Measurements from ENCODE around the gene ITGB3BP. TPM values are rescaled to one million over a fixed set of nuclear protein-coding genes. Genes with fewer than 3 reads are reported as not detected.

Gene ITGB3BP
- total and polyA plus RNA-seq, 2 of the 8 experiments (the other 6 are each of a cell fraction or from before 2014, with no cell fraction given): 17.6 to 49.1 TPM

DNA sequence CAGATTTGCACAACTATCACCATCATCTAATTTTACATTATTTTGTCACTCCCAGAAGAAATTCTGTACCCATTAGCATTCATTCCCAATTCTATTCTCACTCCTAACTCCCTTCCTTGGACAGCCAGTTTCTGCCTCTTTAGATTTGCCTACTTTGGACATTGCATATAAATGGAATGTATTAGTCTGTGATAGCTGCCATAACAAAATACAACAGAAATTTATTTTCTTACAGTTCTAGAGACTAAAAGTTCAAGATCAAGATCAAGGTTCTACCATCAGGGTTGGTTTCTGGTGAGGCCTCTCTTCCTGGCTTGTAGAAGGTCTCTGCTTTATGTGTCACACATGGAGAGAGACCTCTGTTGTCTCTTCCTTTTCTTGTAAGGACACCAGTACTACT lies 93.7 kb downstream of the ITGB3BP start:
- FAIRE-seq: no peak
- no peak overlapping the region for H3K4me3 ChIP-seq (ENCODE audit: extremely low read depth in 1 of 4, insufficient read depth in 2 of 4, low read depth in 3 of 4, low read length in 4 of 4)

More for the DNA sequence above, 93.7 kb downstream of the ITGB3BP start:
- no peaks in the 10 kb centered on the region for H3K4me1 ChIP-seq (replicated peaks in 1 of 4; ENCODE audit: control insufficient read depth in 3 of 4, insufficient read depth in 4 of 4, low read length in 3 of 4)
- H3K56ac ChIP-seq (replicated peaks; ENCODE audit: insufficient read length, low read depth, low read length): no peak overlapping the region
- no peaks in the 10 kb centered on the region; a peak in 2 of 8 replicates for H3K36me3 ChIP-seq (ENCODE audit: control insufficient read depth in 2 of 4, insufficient read depth in 4 of 4, low read length in 3 of 4)
- no peak overlapping the region for H3K27ac ChIP-seq (ENCODE audit: low read depth, low read length)
- H4K91ac ChIP-seq (replicated peaks; ENCODE audit: insufficient read length, low read length): no peak overlapping the region
- H2BK5ac ChIP-seq (ENCODE audit: low read depth, low read length): no peak overlapping the region
- no peak overlapping the region for H3K14ac ChIP-seq (ENCODE audit: insufficient read length)
- H3K23me2 ChIP-seq (ENCODE audit: low read depth, low read length): peaks cover 6% of the 10 kb centered on the region; the same call in 1 of the 2 replicates
- H4K5ac ChIP-seq (ENCODE audit: insufficient read length, low read depth, low read length): no peak overlapping the region
- TF ChIP-seq JUN (IDR thresholded peaks at IDR 0.05; ENCODE audit: low read depth, low read length): no peak
- no peak for TF ChIP-seq EZH2 (IDR thresholded peaks at IDR 0.05; ENCODE audit: low read depth, low read length, severe bottlenecking)
- TF ChIP-seq RXRA (IDR thresholded peaks at IDR 0.05; ENCODE audit: insufficient read depth, low read depth, low read length): no peak
- no peak for TF ChIP-seq SIX5 (IDR thresholded peaks at IDR 0.05; ENCODE audit: low read depth, low read length)
- no peak for TF ChIP-seq TAF7 (optimal IDR thresholded peaks at IDR 0.05; ENCODE audit: borderline replicate concordance, low read depth, low read length)
- TF ChIP-seq, protein P1, sequence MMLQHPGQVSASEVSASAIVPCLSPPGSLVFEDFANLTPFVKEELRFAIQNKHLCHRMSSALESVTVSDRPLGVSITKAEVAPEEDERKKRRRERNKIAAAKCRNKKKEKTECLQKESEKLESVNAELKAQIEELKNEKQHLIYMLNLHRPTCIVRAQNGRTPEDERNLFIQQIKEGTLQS (IDR thresholded peaks at IDR 0.05; ENCODE audit: insufficient read depth, low read depth, low read length): no peak
- no peak for TF ChIP-seq CBX5 (IDR thresholded peaks at IDR 0.05; ENCODE audit: low read depth, low read length)
- no peak for TF ChIP-seq POU5F1 (IDR thresholded peaks at IDR 0.05; ENCODE audit: low read depth, low read length)
- no peak for TF ChIP-seq KDM5A (IDR thresholded peaks at IDR 0.05; ENCODE audit: low read length)
- no peak overlapping the region for H3K4ac ChIP-seq (replicated peaks; ENCODE audit: insufficient read length, low read depth, low read length)
- no peak overlapping the region for H3K9ac ChIP-seq (replicated peaks in 1 of 4; ENCODE audit: extremely low read depth in 1 of 4, low read depth in 3 of 4, low read length in 3 of 4)
- no peak overlapping the region for H2BK15ac ChIP-seq (ENCODE audit: low read length)
- CTCF ChIA-PET (ENCODE audit: partially characterized antibody): interaction anchor here (1.6 kb wide), 1 partner anchor 17 kb away, joined by 3 read pairs; no protein-coding TSS in a partner anchor
- H3K9me3 ChIP-seq (ENCODE audit: insufficient read depth in 2 of 2, low read depth in 1 of 2, low read length in 1 of 2): no peaks in the 10 kb centered on the region
- no peak overlapping the region for H2BK12ac ChIP-seq (ENCODE audit: low read depth, low read length)
- H3K79me1 ChIP-seq (ENCODE audit: low read depth, low read length): no peaks in the 10 kb centered on the region
- no peak for DNase-seq (ENCODE audit: low read depth in 1 of 2, low spot score in 2 of 2)
- no peak overlapping the region for H3K18ac ChIP-seq (ENCODE audit: extremely low read depth, low read length)
- H2AFZ ChIP-seq (ENCODE audit: low read length): no peak overlapping the region
- H4K8ac ChIP-seq (ENCODE audit: extremely low read depth, insufficient read depth, low read length): no peak overlapping the region
- POLR2A ChIA-PET (ENCODE audit: partially characterized antibody): no interaction called here
- no peak overlapping the region for H2AK5ac ChIP-seq (ENCODE audit: low read depth, low read length)
- H2BK120ac ChIP-seq (replicated peaks; ENCODE audit: low read depth, low read length): no peak overlapping the region
- no peaks in the 10 kb centered on the region for H3K79me2 ChIP-seq (ENCODE audit: control insufficient read depth in 1 of 2, insufficient read depth in 2 of 2, low read length in 2 of 2)
- H3K23ac ChIP-seq (ENCODE audit: insufficient read length): no peak overlapping the region
- no peak overlapping the region for H3K4me2 ChIP-seq (ENCODE audit: insufficient read depth in 1 of 2, low read depth in 2 of 2, low read length in 2 of 2)
- no peak overlapping the region for H2BK20ac ChIP-seq (ENCODE audit: low read length)
- H4K20me1 ChIP-seq (replicated peaks in 1 of 2; ENCODE audit: control insufficient read depth in 1 of 2, insufficient read depth in 2 of 2, low read length in 2 of 2): no peaks in the 10 kb centered on the region
- no peaks in the 10 kb centered on the region for H3K27me3 ChIP-seq (replicated peaks in 1 of 4; ENCODE audit: control insufficient read depth in 3 of 4, extremely low read depth in 1 of 4, insufficient read depth in 3 of 4, low read length in 3 of 4)

All from H1 (cell line).